Thyroid gland (tissue), 4 donors: ENCODE measurements around the gene ITGB7. TPM values are rescaled to one million over a fixed set of nuclear protein-coding genes. Genes with fewer than 3 reads are reported as not detected.

ENCODE experiments used
- DNase-seq, 2 donors: peaks; one replicate each; pipeline ENCODE4 v3.0.0-alpha.2; 2019
- H3K27ac ChIP-seq, 3 donors: fragments of 200-600 bp; sonication (generic); 1 replicate in 2 of 3; 2 replicates in 1 of 3; pipeline ENCODE4 v1.5.1; 2016 to 2019; ENCODE audit warnings: mild to moderate bottlenecking in 1 of 3, moderate library complexity in 1 of 3
- H3K27me3 ChIP-seq: fragments of 200-600 bp; sonication (generic); one replicate; pipeline ENCODE4 v1.5.1; 2019
- H3K36me3 ChIP-seq, 2 donors: fragments of 200-600 bp; sonication (generic); one replicate each; pipeline ENCODE4 v1.5.1; 2016 to 2019
- H3K4me1 ChIP-seq, 2 donors: fragments of 200-600 bp; sonication (generic); one replicate each; pipeline ENCODE4 v1.5.1; 2017 to 2019
- H3K4me3 ChIP-seq, 3 donors: fragments of 200-600 bp; sonication (generic); replicated peaks in 1 of 3; 1 replicate in 2 of 3; 2 replicates in 1 of 3; pipeline ENCODE4 v1.5.1; 2016; ENCODE audit warnings: mild to moderate bottlenecking in 1 of 3
- H3K9me3 ChIP-seq: fragments of 200-600 bp; sonication (generic); one replicate; pipeline ENCODE4 v1.5.1; 2017
- CTCF ChIP-seq, 6 experiments: fragments of 200-600 bp in 3 of 6; fragments of 450-650 bp in 3 of 6; sonication (generic) in 3 of 6; IDR thresholded peaks; one replicate each; pipeline ENCODE4 v1.5.1; 2016 to 2019; ENCODE audit warnings: antibody characterized with exemption in 6 of 6, mild to moderate bottlenecking in 2 of 6, inconsistent platforms in 1 of 6, moderate library complexity in 1 of 6
- POLR2A ChIP-seq, 2 donors: fragments of 450-650 bp; IDR thresholded peaks; one replicate each; pipeline ENCODE4 v1.6.1; 2017; ENCODE audit warnings: antibody characterized with exemption in 2 of 2, mild to moderate bottlenecking in 2 of 2, moderate library complexity in 1 of 2
- WGBS, 2 donors: methylation state at CpG; one replicate each; pipeline ENCODE4 v1.1.5; 2017; 5-methylcytosine and 5-hydroxymethylcytosine counted together
- intact Hi-C: fragments of 100-400 bp; cut with DNase I; formaldehyde crosslinking; loops from one replicate; pipeline ENCODE4 v1.15.1; 2023
- total RNA-seq, 4 donors: library from RNA; depleted of rRNA; stranded (reverse); fragments of >200 nt; gene quantifications; one replicate each; pipeline ENCODE4 v1.2.3, GENCODE V29; 2016

The ITGB7 gene
- total RNA-seq, 4 donors from 2014 or later: 3.2 to 15.6 (median 4.9) TPM

GRCh38 chr12:53217051-53217930 lies 10.2 kb upstream of the ITGB7 start:
- Histone ChIP-seq H3K36me3 (peaks cover 20 to 22% of the 10 kb centered on the region in 2 donors), H3K27ac (peak overlapping the region; percentile 50 to 98 (median 71)), H3K4me1 (peaks cover 12 to 46% of the 10 kb centered on the region in 2 donors), H3K4me3 (no peak overlapping the region), H3K9me3 (no peaks in the 10 kb centered on the region), H3K27me3 (no peaks in the 10 kb centered on the region)
- 69 to 70% methylated on average over 13 to 19 of the region's 19 CpGs for WGBS, 2 donors
- DNase-seq: peak in 1 of 2 donors; percentile 27
- intact Hi-C loops: no loop called here
- TF ChIP-seq POLR2A (IDR thresholded peaks at IDR 0.05) (no peak), CTCF (IDR thresholded peaks at IDR 0.05) (no peak)

- no peak for DNase-seq
- no peaks in the 10 kb centered on the region for H3K27me3 ChIP-seq
- intact Hi-C loops: no loop called here
- no peak overlapping the region for H3K4me3 ChIP-seq
- peak overlapping the region in 2 of 3 donors; percentile 7 to 56 for H3K27ac ChIP-seq
- peaks cover 6 to 38% of the 10 kb centered on the region in 2 donors for H3K4me1 ChIP-seq
- H3K36me3 ChIP-seq: peaks cover 36 to 40% of the 10 kb centered on the region in 2 donors
- TF ChIP-seq CTCF (IDR thresholded peaks at IDR 0.05) (no peak), POLR2A (IDR thresholded peaks at IDR 0.05) (no peak)
- no peaks in the 10 kb centered on the region for H3K9me3 ChIP-seq
- WGBS, 2 donors: 84 to 91% methylated on average over 8 of the region's 8 CpGs
Observed at GRCh38 chr12:53215497-53215896, 8.4 kb upstream of the ITGB7 start.

- intact Hi-C loops: loop anchor here (5.0 kb wide), 1 partner anchor 37 kb away; a partner anchor contains a TSS
- Histone ChIP-seq H3K27ac (peak overlapping the region in 2 of 3 donors; percentile 7 to 56), H3K4me3 (no peak overlapping the region), H3K27me3 (no peaks in the 10 kb centered on the region), H3K9me3 (no peaks in the 10 kb centered on the region), H3K4me1 (peaks cover 6 to 38% of the 10 kb centered on the region in 2 donors), H3K36me3 (peaks cover 42 to 43% of the 10 kb centered on the region in 2 donors)
- TF ChIP-seq CTCF (IDR thresholded peaks at IDR 0.05): no peak
- no peak for TF ChIP-seq POLR2A (IDR thresholded peaks at IDR 0.05)
- DNase-seq: peak in 1 of 2 donors; percentile 39
- WGBS, 2 donors: 66 to 75% methylated on average over 12 of the region's 12 CpGs
Observed at GRCh38 chr12:53214687-53215455, 7.8 kb upstream of the ITGB7 start.

- peak overlapping the region in 1 of 3 donors; percentile 43 for H3K27ac ChIP-seq
- H3K4me1 ChIP-seq: peaks cover 1 to 36% of the 10 kb centered on the region in 2 donors
- H3K27me3 ChIP-seq: no peaks in the 10 kb centered on the region
- DNase-seq: no peak
- 82 to 83% methylated on average over 5 of the region's 5 CpGs for WGBS, 2 donors
- peaks cover 42 to 43% of the 10 kb centered on the region in 2 donors for H3K36me3 ChIP-seq
- intact Hi-C loops: loop anchor here (5.0 kb wide), 1 partner anchor 38 kb away; a partner anchor contains a TSS
- H3K4me3 ChIP-seq: no peak overlapping the region
- no peak for TF ChIP-seq POLR2A (IDR thresholded peaks at IDR 0.05)
- H3K9me3 ChIP-seq: no peaks in the 10 kb centered on the region
Observed at GRCh38 chr12:53214221-53214620, 7.2 kb upstream of the ITGB7 start.

- H3K4me1 ChIP-seq: peaks cover 0 to 28% of the 10 kb centered on the region in 2 donors
- TF ChIP-seq POLR2A (IDR thresholded peaks at IDR 0.05) (no peak), CTCF (IDR thresholded peaks at IDR 0.05) (peak; percentile 63 to 95 (median 92))
- H3K36me3 ChIP-seq: peaks cover 42 to 43% of the 10 kb centered on the region in 2 donors
- intact Hi-C loops: loop anchor here (5.0 kb wide), 1 partner anchor 39 kb away; a partner anchor contains a TSS
- H3K27ac ChIP-seq: no peak overlapping the region
- H3K27me3 ChIP-seq: no peaks in the 10 kb centered on the region
- peak; percentile 78 to 79 for DNase-seq
- 17 to 22% methylated on average over 8 to 13 of the region's 14 CpGs for WGBS, 2 donors
- H3K4me3 ChIP-seq: no peak overlapping the region
- H3K9me3 ChIP-seq: no peaks in the 10 kb centered on the region
Observed at GRCh38 chr12:53213348-53213747, 6.3 kb upstream of the ITGB7 start.
